IMR-90 (cell line): Measurements from ENCODE around the gene EPB41L2. TPM values are rescaled to one million over a fixed set of nuclear protein-coding genes. Genes with fewer than 3 reads are reported as not detected.

Experiments used
- ATAC-seq: fragments of 200-7000 bp; cut with Tn5 transposase; 2 replicates; pipeline ENCODE4 v1.9.1; 2020; ENCODE audit warnings: low read depth, mild to moderate bottlenecking, moderate library complexity
- BruUV-seq: library from RNA; stranded (reverse); fragments of 400-500 nt; replicated peaks from 2 replicates; lab custom pipeline; 2021; lab: Mats Ljungman, UMichigan
- CTCF ChIA-PET: fragments of 300-600 bp; formaldehyde crosslinking; extraction: SDS; loops from one replicate; lab custom pipeline; 2021; ENCODE audit warnings: antibody characterized with exemption; lab: Yijun Ruan, JAX
- POLR2A ChIA-PET: fragments of 300-600 bp; sonication (Branson Sonifier 250); formaldehyde crosslinking; loops from one replicate; lab custom pipeline; 2022; ENCODE audit warnings: antibody characterized with exemption; ENCODE audit not compliant: unreplicated experiment; lab: Charles Lee
- DNase-seq: peaks from one replicate; pipeline ENCODE4 v3.0.0; 2013
- H2AFZ ChIP-seq: replicated peaks from 2 replicates; pipeline ENCODE3; 2013; ENCODE audit warnings: low read length, mild to moderate bottlenecking; ENCODE audit not compliant: poor library complexity
- H2AK5ac ChIP-seq: 2 replicates; pipeline ENCODE4 v1.6.1; 2013; ENCODE audit warnings: low read depth, low read length, inconsistent platforms
- H2AK9ac ChIP-seq: replicated peaks from 2 replicates; pipeline ENCODE3; 2013; ENCODE audit warnings: mild to moderate bottlenecking, low read depth, low read length, moderate library complexity; ENCODE audit not compliant: poor library complexity
- H2BK120ac ChIP-seq: 2 replicates; pipeline ENCODE4 v1.6.1; 2013; ENCODE audit warnings: low read depth, low read length, inconsistent platforms
- H2BK15ac ChIP-seq: 3 replicates; pipeline ENCODE4 v1.6.1; 2013; ENCODE audit warnings: low read depth, low read length, inconsistent platforms
- H2BK20ac ChIP-seq: 2 replicates; pipeline ENCODE4 v1.6.1; 2013; ENCODE audit warnings: low read depth, mild to moderate bottlenecking, inconsistent platforms, low read length, moderate library complexity
- H2BK5ac ChIP-seq: 2 replicates; pipeline ENCODE4 v1.6.1; 2013; ENCODE audit warnings: mild to moderate bottlenecking, low read depth, low read length, inconsistent platforms; ENCODE audit not compliant: poor library complexity, severe bottlenecking
- H3K14ac ChIP-seq: replicated peaks from 2 replicates; pipeline ENCODE4 v1.6.1; 2013; ENCODE audit warnings: low read depth, low read length, inconsistent platforms
- H3K18ac ChIP-seq: 2 replicates; pipeline ENCODE4 v1.6.1; 2013; ENCODE audit warnings: low read depth, low read length, control low read depth
- H3K23ac ChIP-seq: 2 replicates; pipeline ENCODE4 v1.6.1; 2013; ENCODE audit warnings: low read depth, low read length, inconsistent platforms
- H3K27ac ChIP-seq: 2 replicates; pipeline ENCODE4 v1.5.1; 2013; ENCODE audit warnings: mild to moderate bottlenecking, control low read depth, low read length; ENCODE audit not compliant: insufficient read depth
- H3K27me3 ChIP-seq: 2 replicates; pipeline ENCODE4 v1.6.1; 2013; ENCODE audit warnings: low read length; ENCODE audit not compliant: control insufficient read depth, insufficient read depth
- H3K36me3 ChIP-seq: 2 replicates; pipeline ENCODE4 v1.6.1; 2013; ENCODE audit warnings: low read length, mixed read lengths; ENCODE audit not compliant: control insufficient read depth, insufficient read depth
- H3K4ac ChIP-seq: 2 replicates; pipeline ENCODE4 v1.6.1; 2013; ENCODE audit warnings: low read depth, low read length, inconsistent platforms
- H3K4me1 ChIP-seq: 2 replicates; pipeline ENCODE4 v1.6.1; 2013; ENCODE audit warnings: low read length, mixed read lengths; ENCODE audit not compliant: control insufficient read depth, insufficient read depth
- H3K4me2 ChIP-seq: 2 replicates; pipeline ENCODE4 v1.6.1; 2013; ENCODE audit warnings: low read depth, mild to moderate bottlenecking, control low read depth, low read length, moderate library complexity
- H3K4me3 ChIP-seq: 2 replicates; pipeline ENCODE4 v1.5.1; 2013; ENCODE audit warnings: low read depth, mild to moderate bottlenecking, control low read depth, low read length, moderate library complexity; ENCODE audit not compliant: insufficient read depth
- H3K56ac ChIP-seq: 2 replicates; pipeline ENCODE4 v1.6.1; 2013; ENCODE audit warnings: low read length, inconsistent platforms; ENCODE audit not compliant: insufficient read depth; ENCODE audit errors: extremely low read depth
- H3K79me1 ChIP-seq, 2 experiments: 2 replicates each; pipeline ENCODE4 v1.6.1; 2013; ENCODE audit warnings: low read length in 2 of 2, inconsistent platforms in 1 of 2, low read depth in 1 of 2
- H3K9ac ChIP-seq: 2 replicates; pipeline ENCODE4 v1.6.1; 2013; ENCODE audit warnings: low read depth, low read length, control low read depth
- H3K9me1 ChIP-seq: 2 replicates; pipeline ENCODE4 v1.6.1; 2013; ENCODE audit warnings: low read length, inconsistent platforms; ENCODE audit not compliant: insufficient read depth
- H3K9me3 ChIP-seq: 2 replicates; pipeline ENCODE4 v1.6.1; 2013; ENCODE audit warnings: low read length; ENCODE audit not compliant: control insufficient read depth, insufficient read depth
- H4K20me1 ChIP-seq: 2 replicates; pipeline ENCODE4 v1.6.1; 2013; ENCODE audit warnings: low read length, inconsistent platforms; ENCODE audit not compliant: insufficient read depth
- H4K5ac ChIP-seq: 2 replicates; pipeline ENCODE4 v1.6.1; 2013; ENCODE audit warnings: mild to moderate bottlenecking, low read depth, low read length, control low read depth
- H4K8ac ChIP-seq, 2 experiments: 2 replicates each; pipeline ENCODE4 v1.6.1; 2013; ENCODE audit warnings: low read depth in 2 of 2, low read length in 2 of 2, control low read depth in 1 of 2, inconsistent platforms in 1 of 2
- H4K91ac ChIP-seq: 2 replicates; pipeline ENCODE4 v1.6.1; 2013; ENCODE audit warnings: low read depth, low read length, inconsistent platforms; ENCODE audit not compliant: insufficient read depth
- BHLHE40 ChIP-seq: fragments of 150-350 bp; IDR thresholded peaks from 2 replicates; pipeline ENCODE4 v1.6.1; 2016; ENCODE audit warnings: mild to moderate bottlenecking, low read depth, low read length
- CEBPB ChIP-seq: IDR thresholded peaks from 2 replicates; pipeline ENCODE4 v1.6.1; 2012; ENCODE audit warnings: low read depth, low read length, improper control_type of control experiment
- CHD1 ChIP-seq: IDR thresholded peaks from 2 replicates; pipeline ENCODE4 v1.6.1; 2012; ENCODE audit warnings: low read depth, low read length, improper control_type of control experiment
- FOS ChIP-seq: fragments of 150-350 bp; IDR thresholded peaks from 2 replicates; pipeline ENCODE4 v1.6.1; 2016; ENCODE audit warnings: low read depth, low read length
- MAFK ChIP-seq: IDR thresholded peaks from 2 replicates; pipeline ENCODE4 v1.6.1; 2012; ENCODE audit warnings: low read depth, low read length, improper control_type of control experiment
- MAZ ChIP-seq: IDR thresholded peaks from 2 replicates; pipeline ENCODE4 v1.6.1; 2012; ENCODE audit warnings: low read depth, mild to moderate bottlenecking, low read length, improper control_type of control experiment, moderate library complexity, borderline replicate concordance
- MXI1 ChIP-seq: IDR thresholded peaks from 2 replicates; pipeline ENCODE4 v1.6.1; 2012; ENCODE audit warnings: low read depth, mild to moderate bottlenecking, low read length, moderate library complexity, borderline replicate concordance
- NFE2L2 ChIP-seq: fragments of 150-350 bp; IDR thresholded peaks from 2 replicates; pipeline ENCODE4 v1.6.1; 2016; ENCODE audit warnings: low read depth, mild to moderate bottlenecking, low read length
- POLR2A ChIP-seq: IDR thresholded peaks from 2 replicates; pipeline ENCODE4 v1.6.1; 2012; ENCODE audit warnings: mild to moderate bottlenecking, low read depth, low read length
- RAD21 ChIP-seq: IDR thresholded peaks from 2 replicates; pipeline ENCODE4 v1.6.1; 2012; ENCODE audit warnings: low read length, improper control_type of control experiment
- RFX5 ChIP-seq: IDR thresholded peaks from 2 replicates; pipeline ENCODE4 v1.8.0; 2012; ENCODE audit warnings: low read depth, mild to moderate bottlenecking, low read length, moderate library complexity
- SMC3 ChIP-seq: fragments of 150-350 bp; IDR thresholded peaks from 2 replicates; pipeline ENCODE4 v1.6.1; 2016; ENCODE audit warnings: low read depth, mild to moderate bottlenecking, antibody characterized with exemption, low read length, moderate library complexity
- WGBS, 2 experiments: methylation state at CpG; one replicate each; pipeline versions ENCODE4 v1.1.5 to v1.1.7; 2013; ENCODE audit warnings: missing lambda C conversion rate in 2 of 2; ENCODE audit not compliant: insufficient read length in 1 of 2; ENCODE audit errors: extremely low coverage in 2 of 2; 5-methylcytosine and 5-hydroxymethylcytosine counted together
- dilution Hi-C: fragments of 300-500 bp; cut with HindIII; formaldehyde crosslinking; loops from one replicate; pipeline ENCODE4 v1.14.3; 2018; ENCODE audit warnings: low sequenced_read_pairs; ENCODE audit not compliant: unreplicated experiment
- in situ Hi-C: fragments of 300-500 bp; cut with MboI; formaldehyde crosslinking; loops from 3 replicates; pipeline ENCODE4 v1.14.3; 2019; ENCODE audit warnings: low sequenced_read_pairs, inconsistent platforms, mixed read lengths
- intact Hi-C: fragments of 100-400 bp; cut with micrococcal nuclease; formaldehyde crosslinking; loops from 2 replicates; pipeline ENCODE4 v1.10.0; 2022
- polyA plus RNA-seq, 3 experiments: library from polyadenylated mRNA; depleted of rRNA; stranded (reverse); fragments of >200 nt; gene quantifications; 2 replicates each; pipeline ENCODE4 v1.2.3, GENCODE V29; 2012; ENCODE audit warnings: low replicate concordance in 1 of 3
- total RNA-seq: library from RNA; depleted of rRNA; stranded (reverse); fragments of >200 nt; gene quantifications from 2 replicates; pipeline ENCODE4 v1.2.3, GENCODE V29; 2012
- TF ChIP-seq, protein P1 (sequence below): fragments of 150-350 bp; IDR thresholded peaks from 2 replicates; pipeline ENCODE4 v1.6.1; 2016; ENCODE audit warnings: low read depth, mild to moderate bottlenecking, low read length, moderate library complexity, borderline replicate concordance
- TF ChIP-seq, protein P2 (sequence below): fragments of 150-350 bp; IDR thresholded peaks from 2 replicates; pipeline ENCODE4 v1.6.1; 2017; ENCODE audit warnings: mild to moderate bottlenecking, antibody characterized with exemption, low read length, low read depth
- TF ChIP-seq, protein P3 (sequence below): conservative IDR thresholded peaks from 2 replicates; pipeline ENCODE4 v1.5.1; 2012; ENCODE audit warnings: mild to moderate bottlenecking, low read depth, low read length, improper control_type of control experiment

EPB41L2 gene
- total and polyA plus RNA-seq, 2 of the 4 experiments (the other 2 are of a cell fraction): 85.7 to 99.8 TPM

DNA sequence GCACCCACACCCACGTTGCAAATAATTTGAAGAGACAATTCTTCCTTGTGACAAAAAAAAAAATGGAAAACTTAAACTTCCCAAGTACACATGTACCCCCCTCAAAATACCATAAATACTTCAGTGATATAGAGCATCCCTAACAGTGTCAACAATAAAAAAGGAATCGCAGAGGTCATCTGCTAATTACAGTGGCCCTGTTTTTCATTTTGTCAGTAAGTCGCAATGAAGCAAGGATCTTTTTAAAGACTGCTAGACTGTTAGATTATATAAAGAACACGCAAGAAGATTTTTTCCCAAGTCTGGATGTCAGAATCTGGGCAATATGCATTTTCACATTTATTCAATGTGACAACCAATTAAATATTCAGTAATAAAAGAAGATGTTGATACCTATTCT is 93.9 kb downstream of the EPB41L2 start:
- Histone ChIP-seq H2BK20ac (peak overlapping the region; percentile 27; the same call in 1 of the 2 replicates), H2BK15ac (peak overlapping the region; percentile 84; the same call in 1 of the 3 replicates), H3K4me1 (peaks cover 27% of the 10 kb centered on the region), H2AFZ (no peak overlapping the region), H2AK5ac (peak overlapping the region; percentile 89; the same call in 1 of the 2 replicates), H3K9me3 (no peaks in the 10 kb centered on the region), H2AK9ac (no peak overlapping the region), H3K14ac (peak overlapping the region; percentile 55; the same call in 1 of the 2 replicates), H3K27me3 (no peaks in the 10 kb centered on the region), H3K23ac (peak overlapping the region; percentile 80; the same call in 1 of the 2 replicates), H3K4ac (peak overlapping the region; percentile 82), H4K8ac (peak overlapping the region in 1 of 2 experiments; percentile 59; a peak in 2 of 4 replicates), H3K9ac (peak overlapping the region; percentile 52; the same call in 1 of the 2 replicates), H3K4me3 (no peak overlapping the region), H4K20me1 (peaks cover 37% of the 10 kb centered on the region; the same call in 1 of the 2 replicates), H2BK120ac (peak overlapping the region; percentile 53; the same call in 1 of the 2 replicates), H4K91ac (0 out of 2 replicates have a peak overlapping the region, but pooled peaks have one; percentile 36), H3K9me1 (peaks cover 19% of the 10 kb centered on the region), H3K4me2 (peak overlapping the region; percentile 71), H3K36me3 (no peaks in the 10 kb centered on the region; the same call in 1 of the 2 replicates), H2BK5ac (peak overlapping the region; percentile 90), H3K27ac (peak overlapping the region; percentile 39; the same call in 1 of the 2 replicates), H3K56ac (no peak overlapping the region; the same call in 1 of the 2 replicates), H3K18ac (peak overlapping the region; percentile 45; the same call in 1 of the 2 replicates), H4K5ac (no peak overlapping the region; the same call in 1 of the 2 replicates), H3K79me1 (peaks cover 36 to 82% of the 10 kb centered on the region in 2 experiments)
- intact Hi-C loops (loop anchor here (2.0 to 5.0 kb wide), 2 partner anchors 62 to 92 kb away; no protein-coding TSS in a partner anchor), dilution Hi-C loops (no loop called here), in situ Hi-C loops (no loop called here)
- TF ChIP-seq, protein P1, sequence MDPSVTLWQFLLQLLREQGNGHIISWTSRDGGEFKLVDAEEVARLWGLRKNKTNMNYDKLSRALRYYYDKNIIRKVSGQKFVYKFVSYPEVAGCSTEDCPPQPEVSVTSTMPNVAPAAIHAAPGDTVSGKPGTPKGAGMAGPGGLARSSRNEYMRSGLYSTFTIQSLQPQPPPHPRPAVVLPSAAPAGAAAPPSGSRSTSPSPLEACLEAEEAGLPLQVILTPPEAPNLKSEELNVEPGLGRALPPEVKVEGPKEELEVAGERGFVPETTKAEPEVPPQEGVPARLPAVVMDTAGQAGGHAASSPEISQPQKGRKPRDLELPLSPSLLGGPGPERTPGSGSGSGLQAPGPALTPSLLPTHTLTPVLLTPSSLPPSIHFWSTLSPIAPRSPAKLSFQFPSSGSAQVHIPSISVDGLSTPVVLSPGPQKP: no peak
- no peak for TF ChIP-seq POLR2A
- no peak for TF ChIP-seq CEBPB
- TF ChIP-seq MAFK: no peak
- no peak for TF ChIP-seq SMC3
- TF ChIP-seq RFX5: no peak
- TF ChIP-seq, protein P2, sequence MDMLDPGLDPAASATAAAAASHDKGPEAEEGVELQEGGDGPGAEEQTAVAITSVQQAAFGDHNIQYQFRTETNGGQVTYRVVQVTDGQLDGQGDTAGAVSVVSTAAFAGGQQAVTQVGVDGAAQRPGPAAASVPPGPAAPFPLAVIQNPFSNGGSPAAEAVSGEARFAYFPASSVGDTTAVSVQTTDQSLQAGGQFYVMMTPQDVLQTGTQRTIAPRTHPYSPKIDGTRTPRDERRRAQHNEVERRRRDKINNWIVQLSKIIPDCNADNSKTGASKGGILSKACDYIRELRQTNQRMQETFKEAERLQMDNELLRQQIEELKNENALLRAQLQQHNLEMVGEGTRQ: no peak
- TF ChIP-seq NFE2L2: no peak
- TF ChIP-seq MAZ: no peak
- no peak for TF ChIP-seq RAD21
- TF ChIP-seq, protein P3, sequence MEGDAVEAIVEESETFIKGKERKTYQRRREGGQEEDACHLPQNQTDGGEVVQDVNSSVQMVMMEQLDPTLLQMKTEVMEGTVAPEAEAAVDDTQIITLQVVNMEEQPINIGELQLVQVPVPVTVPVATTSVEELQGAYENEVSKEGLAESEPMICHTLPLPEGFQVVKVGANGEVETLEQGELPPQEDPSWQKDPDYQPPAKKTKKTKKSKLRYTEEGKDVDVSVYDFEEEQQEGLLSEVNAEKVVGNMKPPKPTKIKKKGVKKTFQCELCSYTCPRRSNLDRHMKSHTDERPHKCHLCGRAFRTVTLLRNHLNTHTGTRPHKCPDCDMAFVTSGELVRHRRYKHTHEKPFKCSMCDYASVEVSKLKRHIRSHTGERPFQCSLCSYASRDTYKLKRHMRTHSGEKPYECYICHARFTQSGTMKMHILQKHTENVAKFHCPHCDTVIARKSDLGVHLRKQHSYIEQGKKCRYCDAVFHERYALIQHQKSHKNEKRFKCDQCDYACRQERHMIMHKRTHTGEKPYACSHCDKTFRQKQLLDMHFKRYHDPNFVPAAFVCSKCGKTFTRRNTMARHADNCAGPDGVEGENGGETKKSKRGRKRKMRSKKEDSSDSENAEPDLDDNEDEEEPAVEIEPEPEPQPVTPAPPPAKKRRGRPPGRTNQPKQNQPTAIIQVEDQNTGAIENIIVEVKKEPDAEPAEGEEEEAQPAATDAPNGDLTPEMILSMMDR: no peak
- no peak for TF ChIP-seq FOS
- TF ChIP-seq MXI1: no peak
- no peak for TF ChIP-seq BHLHE40
- TF ChIP-seq CHD1: no peak
- DNase-seq: no peak
- CTCF ChIA-PET: interaction anchor here (0.6 to 1.3 kb wide), 2 partner anchors 148 to 199 kb away, joined by 3 read pairs; no protein-coding TSS in a partner anchor
- POLR2A ChIA-PET: interaction anchor here (0.6 to 0.7 kb wide), 2 partner anchors 64 to 79 kb away, joined by 3 to 4 read pairs; no protein-coding TSS in a partner anchor
- 0% methylated on average over 1 of the region's 4 CpGs; no CpG with 5 or more reads in 1 of the 2 experiments for WGBS, 2 experiments
- no peak for ATAC-seq
- no TSS peak for BruUV-seq
